GM12874 (cell line): Measurements from ENCODE around the gene ABLIM3.

Experiments
- CTCF ChIP-seq: IDR thresholded peaks from 2 replicates; pipeline ENCODE4 v1.5.1; 2011; ENCODE audit warnings: low read depth, mild to moderate bottlenecking, control low read depth, low read length, moderate library complexity; ENCODE audit not compliant: insufficient read depth

Gene ABLIM3

DNA sequence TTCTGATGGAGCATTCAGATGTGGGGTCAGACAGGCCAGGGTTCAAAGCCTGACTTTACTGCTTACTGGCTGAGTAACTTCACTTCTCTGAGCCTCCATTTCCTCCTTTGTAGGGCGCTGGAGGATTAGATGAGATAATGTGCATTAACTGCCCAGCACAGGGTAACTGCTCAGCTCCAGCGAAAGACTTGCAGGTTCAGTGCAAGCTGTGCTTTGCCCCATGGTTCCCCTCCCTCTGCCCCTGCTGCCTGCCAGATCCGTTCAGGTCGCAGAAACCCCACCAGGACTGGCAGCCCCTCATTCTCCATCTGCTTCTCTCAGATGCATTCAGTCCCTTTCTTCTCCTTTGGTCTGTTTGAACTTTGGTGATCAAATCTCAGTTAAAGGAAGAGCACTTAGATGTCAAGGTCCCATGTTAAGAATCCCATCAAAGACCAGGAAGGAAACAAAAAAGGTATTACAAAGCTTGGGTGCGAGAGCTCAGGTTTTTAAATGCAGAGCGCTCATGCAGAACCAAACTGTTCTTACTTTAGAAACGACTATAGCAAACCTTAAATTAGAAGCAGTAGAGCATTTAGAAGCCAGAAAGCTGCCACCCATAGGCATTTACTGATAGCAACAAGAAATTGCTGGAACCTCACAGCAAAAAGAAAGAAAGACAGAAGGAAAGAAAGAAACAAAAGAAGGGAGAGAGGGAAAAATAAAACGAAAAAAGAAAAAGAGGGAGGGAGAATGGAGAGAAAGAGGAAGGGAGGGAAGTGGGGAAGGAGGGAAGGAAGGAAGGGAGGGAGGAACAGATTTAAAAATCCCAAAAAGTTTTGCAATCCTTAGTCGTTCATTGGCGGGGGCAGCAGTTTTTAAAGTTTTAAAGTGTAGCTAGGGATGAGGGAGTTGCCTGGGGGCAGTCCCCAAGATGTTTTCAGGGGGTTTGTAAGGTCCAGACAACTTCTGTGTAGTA is 153.9 kb downstream of the ABLIM3 start:
- no peak for TF ChIP-seq CTCF

DNA sequence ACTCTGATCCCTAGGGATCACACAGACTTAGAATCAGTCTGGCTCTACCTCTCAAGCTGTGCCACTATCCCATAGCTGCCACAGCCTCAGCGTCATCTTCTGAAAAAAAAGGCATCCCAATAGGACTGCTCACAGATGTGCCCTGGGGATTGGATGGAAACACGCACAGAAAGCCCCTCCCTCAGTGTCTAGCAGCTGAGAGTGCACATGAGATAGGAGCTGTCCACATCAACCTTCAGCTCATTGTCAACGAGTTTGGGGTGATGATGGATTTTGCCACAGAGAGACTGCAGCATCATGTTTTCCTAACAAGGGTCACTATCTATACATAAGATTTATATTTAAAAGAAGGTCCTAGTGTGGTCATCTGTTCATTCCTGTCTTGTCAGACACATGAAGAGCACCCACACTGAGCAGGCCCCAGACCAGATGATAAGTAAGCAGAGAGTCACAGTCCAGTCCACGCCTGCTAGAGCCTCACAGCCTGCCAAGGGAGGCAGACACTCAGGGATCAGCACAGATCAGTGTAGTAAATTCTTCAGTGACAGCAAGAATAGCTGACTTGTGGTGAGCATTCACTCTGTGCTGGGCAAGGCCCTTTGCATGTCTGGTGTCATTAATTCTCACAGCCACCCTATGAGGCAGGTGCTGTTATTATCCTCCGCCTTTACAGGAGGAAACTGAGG is 156.2 kb downstream of the ABLIM3 start:
- no peak for TF ChIP-seq CTCF

DNA sequence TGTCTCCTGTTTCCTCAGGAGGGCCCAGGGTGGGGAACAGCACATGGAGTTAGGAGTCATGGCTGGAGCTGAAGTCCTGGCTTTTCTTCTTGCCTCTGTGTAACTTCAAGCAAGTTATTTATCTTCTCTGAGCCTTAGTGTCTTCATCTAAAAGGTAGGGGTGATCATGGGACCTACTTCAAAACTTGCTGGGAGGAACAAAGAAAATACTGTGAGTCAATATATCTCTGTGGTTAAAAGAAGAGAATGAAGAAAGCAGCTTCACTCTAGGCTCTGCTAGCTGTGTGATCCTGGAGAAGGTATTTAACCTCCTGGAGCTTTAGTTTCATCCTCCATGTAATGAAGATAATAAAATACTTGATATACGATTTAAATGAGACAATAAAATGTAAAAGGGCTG is 156.9 kb downstream of the ABLIM3 start:
- no peak for TF ChIP-seq CTCF

DNA sequence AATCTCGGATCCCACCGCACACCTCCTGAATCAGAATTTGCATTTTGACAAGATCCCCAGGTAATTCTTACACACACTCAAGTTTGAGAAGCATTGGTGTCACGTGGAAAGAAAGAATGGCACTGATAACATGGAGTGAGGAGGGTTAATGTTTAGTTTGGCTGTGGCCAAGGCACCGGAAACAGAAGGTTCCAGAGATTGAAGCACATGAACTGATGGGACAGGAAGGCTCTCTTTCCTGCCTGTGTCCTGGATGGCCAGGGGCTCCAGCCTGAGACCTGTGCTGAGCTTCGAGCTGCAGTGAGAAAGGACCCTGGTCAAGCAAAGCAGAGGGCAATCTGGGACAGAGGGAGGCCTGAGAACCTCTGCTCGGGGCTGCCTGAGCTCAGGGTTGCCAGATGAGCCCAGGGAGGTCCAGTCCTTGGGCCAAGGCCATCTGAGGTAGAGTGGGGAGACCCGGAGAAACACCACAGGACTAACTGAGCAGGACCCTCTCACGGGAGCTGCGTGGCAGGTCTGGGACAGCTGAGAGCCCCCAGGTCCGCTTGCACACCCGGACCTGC is 157.6 kb downstream of the ABLIM3 start:
- no peak for TF ChIP-seq CTCF

GRCh38 chr5:149299451-149300054 is 158.3 kb downstream of the ABLIM3 start:
- TF ChIP-seq CTCF = no peak

GRCh38 chr5:149300441-149300840 is 159.1 kb downstream of the ABLIM3 start:
- no peak for TF ChIP-seq CTCF
